Panc1 (cell line): ENCODE results near the gene ATP6V1D. TPM values are rescaled to one million over a fixed set of nuclear protein-coding genes. Genes with fewer than 3 reads are reported as not detected.

ENCODE experiments used
- ATAC-seq: fragments of 200-7000 bp; cut with Tn5 transposase; 2 replicates; pipeline ENCODE4 v1.9.1; 2020; ENCODE audit warnings: mild to moderate bottlenecking, moderate library complexity
- BruUV-seq: library from RNA; stranded (reverse); fragments of 400-500 nt; replicated peaks from 2 replicates; lab custom pipeline; 2021; lab: Mats Ljungman, UMichigan
- CTCF ChIA-PET: fragments of 300-600 bp; sonication (Branson Sonifier 250); formaldehyde crosslinking; loops from one replicate; lab custom pipeline; 2022; ENCODE audit warnings: antibody characterized with exemption; lab: Charles Lee
- POLR2A ChIA-PET: fragments of 300-600 bp; sonication (Branson Sonifier 250); formaldehyde crosslinking; loops from one replicate; lab custom pipeline; 2022; ENCODE audit warnings: antibody characterized with exemption; lab: Charles Lee
- DNase-seq: peaks from one replicate; pipeline ENCODE4 v3.0.0-alpha.2; 2010; ENCODE audit warnings: low read depth, low spot score
- H3K27ac ChIP-seq: 2 replicates; pipeline ENCODE4 v1.5.1; 2011; ENCODE audit warnings: mild to moderate bottlenecking, low read length, inconsistent platforms
- H3K27me3 ChIP-seq: fragments of 200-500 bp; sonication (Bioruptor generic); 2 replicates; pipeline ENCODE4 v1.6.0; 2014; ENCODE audit warnings: low read length, inconsistent platforms; ENCODE audit not compliant: control insufficient read depth, insufficient read depth
- H3K36me3 ChIP-seq: fragments of 200-500 bp; sonication (Bioruptor generic); 2 replicates; pipeline ENCODE4 v1.5.1; 2014; ENCODE audit warnings: inconsistent platforms, mild to moderate bottlenecking, low read length, moderate library complexity; ENCODE audit not compliant: control insufficient read depth, insufficient read depth
- H3K4me1 ChIP-seq: 2 replicates; pipeline ENCODE4 v1.5.1; 2011; ENCODE audit warnings: inconsistent platforms, mild to moderate bottlenecking, low read length, moderate library complexity; ENCODE audit not compliant: control insufficient read depth, insufficient read depth
- H3K4me3 ChIP-seq, 2 experiments: 2 replicates each; pipeline ENCODE4 v1.5.1; 2011 to 2012; ENCODE audit warnings: low read depth in 2 of 2, low read length in 2 of 2, mild to moderate bottlenecking in 2 of 2, inconsistent platforms in 1 of 2, moderate library complexity in 1 of 2
- H3K9me3 ChIP-seq: fragments of 200-500 bp; sonication (Bioruptor generic); 2 replicates; pipeline ENCODE4 v1.5.1; 2014; ENCODE audit warnings: low read depth, mild to moderate bottlenecking, inconsistent platforms, low read length, moderate library complexity; ENCODE audit not compliant: control insufficient read depth, insufficient read depth
- CTCF ChIP-seq: fragments of 450-650 bp; IDR thresholded peaks from 2 replicates; pipeline ENCODE4 v1.5.1; 2017; ENCODE audit warnings: mild to moderate bottlenecking
- POLR2AphosphoS5 ChIP-seq: IDR thresholded peaks from 2 replicates; pipeline ENCODE4 v1.6.1; 2012; ENCODE audit warnings: mild to moderate bottlenecking, low read depth, low read length, moderate library complexity
- REST ChIP-seq, 2 experiments: IDR thresholded peaks; 2 replicates each; pipeline ENCODE4 v1.6.1; 2011 to 2012; ENCODE audit warnings: low read depth in 2 of 2, control low read depth in 1 of 2, low read length in 1 of 2, mild to moderate bottlenecking in 1 of 2, moderate library complexity in 1 of 2; ENCODE audit not compliant: insufficient read depth in 1 of 2
- SIN3A ChIP-seq: IDR thresholded peaks from 2 replicates; pipeline ENCODE4 v1.6.1; 2012; ENCODE audit warnings: low read depth, mild to moderate bottlenecking, low read length, moderate library complexity, borderline replicate concordance; ENCODE audit not compliant: insufficient read depth
- TCF7L2 ChIP-seq: IDR thresholded peaks from 2 replicates; pipeline ENCODE4 v1.6.1; 2011; ENCODE audit warnings: mild to moderate bottlenecking, low read depth, low read length, inconsistent platforms
- in situ Hi-C: cut with HindIII; loops from 2 replicates; pipeline ENCODE4 v1.10.0; 2016; ENCODE audit warnings: low sequenced_read_pairs, low pct_unique_long_range_greater_than_20kb
- intact Hi-C: fragments of 100-400 bp; cut with micrococcal nuclease; formaldehyde crosslinking; loops from one replicate; pipeline ENCODE4 v1.10.0; 2022; ENCODE audit not compliant: unreplicated experiment
- total RNA-seq: library from RNA; stranded (reverse); gene quantifications from one replicate; pipeline ENCODE4 v1.2.1, GENCODE V29; 2021; ENCODE audit not compliant: unreplicated experiment

ATP6V1D gene
- total RNA-seq, 1 experiment from 2014 or later, result 68.6 TPM

DNA sequence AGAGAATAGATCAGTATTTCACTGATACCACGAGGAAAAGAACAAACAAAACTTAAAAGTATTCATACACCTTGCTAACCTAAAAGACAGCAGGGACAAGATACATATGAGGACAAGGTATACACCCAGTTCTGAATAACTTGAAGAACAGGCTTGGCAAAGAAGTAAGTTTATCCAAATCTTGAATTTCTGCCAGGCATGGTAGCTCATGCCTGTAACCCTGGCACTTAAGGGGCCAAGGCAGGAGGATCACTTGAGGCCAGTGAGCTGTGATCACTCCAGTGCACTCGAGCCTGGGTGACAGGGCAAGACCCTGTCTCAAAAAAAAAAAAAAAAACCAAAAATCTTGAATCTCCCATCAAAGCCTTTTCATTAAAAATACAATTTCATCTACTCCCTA lies 25.5 kb upstream of the ATP6V1D start:
- DNase-seq (no peak), ATAC-seq (no peak)
- in situ Hi-C loops, result no loop called here
- TF ChIP-seq TCF7L2, result no peak
- TF ChIP-seq POLR2AphosphoS5, result no peak
- TF ChIP-seq CTCF, result no peak
- no peak for TF ChIP-seq REST (IDR thresholded peaks at IDR 0.05; ENCODE audit: insufficient read depth in 1 of 2, low read depth in 2 of 2, low read length in 1 of 2)
- no peak for TF ChIP-seq SIN3A
- no peak overlapping the region for H3K4me3 ChIP-seq
- peaks cover 48% of the 10 kb centered on the region for H3K36me3 ChIP-seq
- intact Hi-C loops, result no loop called here
- BruUV-seq, result no TSS peak
- CTCF ChIA-PET, result no interaction called here
- no peaks in the 10 kb centered on the region for H3K4me1 ChIP-seq
- H3K27me3 ChIP-seq, result no peaks in the 10 kb centered on the region
- POLR2A ChIA-PET, result interaction anchor here (0.7 kb wide), 2 partner anchors 25 to 49 kb away, joined by 6 to 7 read pairs; partner anchors contain the start of gene ATP6V1D
- no peak overlapping the region for H3K27ac ChIP-seq
- no peaks in the 10 kb centered on the region for H3K9me3 ChIP-seq

DNA sequence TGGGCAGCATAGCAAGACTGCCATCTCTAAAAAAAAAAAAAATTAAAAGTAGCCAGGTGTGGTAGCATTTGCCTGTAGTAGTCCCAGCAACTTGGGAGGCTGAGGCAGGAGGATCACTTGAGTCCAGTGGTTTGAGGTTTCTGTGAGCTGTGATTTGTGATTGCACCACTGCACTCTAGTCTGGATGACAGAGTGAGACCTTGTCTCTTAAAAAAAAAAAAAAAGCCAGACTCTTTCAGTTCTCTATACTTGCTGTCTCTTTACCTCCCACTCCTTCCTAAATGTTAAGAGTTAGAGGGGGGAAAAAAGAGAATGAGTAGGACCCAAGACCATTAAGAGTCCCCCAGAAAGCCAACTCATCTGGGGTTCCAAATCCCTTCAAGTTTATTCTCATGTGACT lies 18.3 kb upstream of the ATP6V1D start:
- Histone ChIP-seq H3K9me3 (no peaks in the 10 kb centered on the region), H3K27ac (no peak overlapping the region), H3K27me3 (no peaks in the 10 kb centered on the region), H3K4me1 (no peaks in the 10 kb centered on the region), H3K36me3 (peaks cover 62% of the 10 kb centered on the region), H3K4me3 (no peak overlapping the region)
- in situ Hi-C loops (no loop called here), intact Hi-C loops (no loop called here)
- POLR2A ChIA-PET, result interaction anchor here (0.7 kb wide), 2 partner anchors 13 to 174 kb away, joined by 4 to 11 read pairs; no protein-coding TSS in a partner anchor
- no TSS peak for BruUV-seq
- no peak for TF ChIP-seq CTCF
- TF ChIP-seq POLR2AphosphoS5, result no peak
- TF ChIP-seq REST (IDR thresholded peaks at IDR 0.05; ENCODE audit: insufficient read depth in 1 of 2, low read depth in 2 of 2, low read length in 1 of 2), result no peak
- TF ChIP-seq TCF7L2, result no peak
- no peak for TF ChIP-seq SIN3A
- ATAC-seq (no peak), DNase-seq (no peak)
- CTCF ChIA-PET, result no interaction called here
